Measurements from ENCODE around the gene CCDC171.

The CCDC171 gene

GRCh38 chr9:15831384-15831783, 278.5 kb downstream of the CCDC171 start:
- H3K4me1 ChIP-seq (ENCODE audit: control insufficient read depth, insufficient read depth, low read length) = no peaks in the 10 kb centered on the region
- no peak overlapping the region for H3K9ac ChIP-seq (ENCODE audit: low read length)
- no peaks in the 10 kb centered on the region for H3K36me3 ChIP-seq (ENCODE audit: control insufficient read depth, insufficient read depth, low read length)
- no peak overlapping the region for H3K4me3 ChIP-seq (ENCODE audit: low read length)
- no peak overlapping the region for H3K27ac ChIP-seq (ENCODE audit: low read depth, low read length)
- H3K27me3 ChIP-seq (ENCODE audit: control insufficient read depth, insufficient read depth, low read length) = no peaks in the 10 kb centered on the region

GRCh38 chr9:15834541-15834940, 281.7 kb downstream of the CCDC171 start:
- H3K4me3 ChIP-seq (ENCODE audit: low read length) = no peak overlapping the region
- H3K36me3 ChIP-seq (ENCODE audit: control insufficient read depth, insufficient read depth, low read length) = no peaks in the 10 kb centered on the region
- H3K27ac ChIP-seq (ENCODE audit: low read depth, low read length) = no peak overlapping the region
- no peak overlapping the region for H3K9ac ChIP-seq (ENCODE audit: low read length)
- no peaks in the 10 kb centered on the region for H3K4me1 ChIP-seq (ENCODE audit: control insufficient read depth, insufficient read depth, low read length)
- no peaks in the 10 kb centered on the region for H3K27me3 ChIP-seq (ENCODE audit: control insufficient read depth, insufficient read depth, low read length)

GRCh38 chr9:15837079-15837679, 284.3 kb downstream of the CCDC171 start:
- no peak overlapping the region for H3K9ac ChIP-seq (ENCODE audit: low read length)
- H3K4me3 ChIP-seq (ENCODE audit: low read length) = no peak overlapping the region
- H3K4me1 ChIP-seq (ENCODE audit: control insufficient read depth, insufficient read depth, low read length) = no peaks in the 10 kb centered on the region
- H3K36me3 ChIP-seq (ENCODE audit: control insufficient read depth, insufficient read depth, low read length) = no peaks in the 10 kb centered on the region
- H3K27ac ChIP-seq (ENCODE audit: low read depth, low read length) = no peak overlapping the region
- no peaks in the 10 kb centered on the region for H3K27me3 ChIP-seq (ENCODE audit: control insufficient read depth, insufficient read depth, low read length)

GRCh38 chr9:15842051-15842450, 289.2 kb downstream of the CCDC171 start:
- Histone ChIP-seq H3K9ac (ENCODE audit: low read length) (no peak overlapping the region), H3K36me3 (ENCODE audit: control insufficient read depth, insufficient read depth, low read length) (no peaks in the 10 kb centered on the region), H3K4me1 (ENCODE audit: control insufficient read depth, insufficient read depth, low read length) (no peaks in the 10 kb centered on the region), H3K27ac (ENCODE audit: low read depth, low read length) (no peak overlapping the region), H3K27me3 (ENCODE audit: control insufficient read depth, insufficient read depth, low read length) (no peaks in the 10 kb centered on the region), H3K4me3 (ENCODE audit: low read length) (no peak overlapping the region)

GRCh38 chr9:15843316-15843715, 290.5 kb downstream of the CCDC171 start:
- Histone ChIP-seq H3K27me3 (ENCODE audit: control insufficient read depth, insufficient read depth, low read length) (no peaks in the 10 kb centered on the region), H3K4me3 (ENCODE audit: low read length) (no peak overlapping the region), H3K9ac (ENCODE audit: low read length) (no peak overlapping the region), H3K36me3 (ENCODE audit: control insufficient read depth, insufficient read depth, low read length) (no peaks in the 10 kb centered on the region), H3K27ac (ENCODE audit: low read depth, low read length) (no peak overlapping the region), H3K4me1 (ENCODE audit: control insufficient read depth, insufficient read depth, low read length) (no peaks in the 10 kb centered on the region)

- Histone ChIP-seq H3K27ac (ENCODE audit: low read depth, low read length) (no peak overlapping the region), H3K4me3 (ENCODE audit: low read length) (no peak overlapping the region)
Observed at GRCh38 chr9:15843931-15844330, 291.1 kb downstream of the CCDC171 start.

GRCh38 chr9:15846611-15847010, 293.8 kb downstream of the CCDC171 start:
- H3K4me1 ChIP-seq (ENCODE audit: control insufficient read depth, insufficient read depth, low read length) = no peaks in the 10 kb centered on the region
- no peaks in the 10 kb centered on the region for H3K36me3 ChIP-seq (ENCODE audit: control insufficient read depth, insufficient read depth, low read length)
- H3K9ac ChIP-seq (ENCODE audit: low read length) = no peak overlapping the region
- H3K4me3 ChIP-seq (ENCODE audit: low read length) = no peak overlapping the region
- H3K27me3 ChIP-seq (ENCODE audit: control insufficient read depth, insufficient read depth, low read length) = no peaks in the 10 kb centered on the region
- H3K27ac ChIP-seq (ENCODE audit: low read depth, low read length) = no peak overlapping the region

More at GRCh38 chr9:15843931-15844330, 291.1 kb downstream of the CCDC171 start:
- Histone ChIP-seq H3K4me1 (ENCODE audit: control insufficient read depth, insufficient read depth, low read length) (no peaks in the 10 kb centered on the region), H3K36me3 (ENCODE audit: control insufficient read depth, insufficient read depth, low read length) (no peaks in the 10 kb centered on the region), H3K9ac (ENCODE audit: low read length) (no peak overlapping the region), H3K27me3 (ENCODE audit: control insufficient read depth, insufficient read depth, low read length) (no peaks in the 10 kb centered on the region)

- H3K9ac ChIP-seq (ENCODE audit: low read length) = no peak overlapping the region
- no peaks in the 10 kb centered on the region for H3K27me3 ChIP-seq (ENCODE audit: control insufficient read depth, insufficient read depth, low read length)
- no peak overlapping the region for H3K27ac ChIP-seq (ENCODE audit: low read depth, low read length)
- H3K36me3 ChIP-seq (ENCODE audit: control insufficient read depth, insufficient read depth, low read length) = no peaks in the 10 kb centered on the region
- no peak overlapping the region for H3K4me3 ChIP-seq (ENCODE audit: low read length)
- no peaks in the 10 kb centered on the region for H3K4me1 ChIP-seq (ENCODE audit: control insufficient read depth, insufficient read depth, low read length)
Observed at GRCh38 chr9:15849871-15850270, 297.0 kb downstream of the CCDC171 start.

- H3K4me1 ChIP-seq (ENCODE audit: control insufficient read depth, insufficient read depth, low read length) = no peaks in the 10 kb centered on the region
- H3K9ac ChIP-seq (ENCODE audit: low read length) = no peak overlapping the region
- H3K36me3 ChIP-seq (ENCODE audit: control insufficient read depth, insufficient read depth, low read length) = no peaks in the 10 kb centered on the region
- H3K27me3 ChIP-seq (ENCODE audit: control insufficient read depth, insufficient read depth, low read length) = no peaks in the 10 kb centered on the region
- H3K4me3 ChIP-seq (ENCODE audit: low read length) = no peak overlapping the region
- no peak overlapping the region for H3K27ac ChIP-seq (ENCODE audit: low read depth, low read length)
Observed at GRCh38 chr9:15851766-15852165, 298.9 kb downstream of the CCDC171 start.

- Histone ChIP-seq H3K4me1 (ENCODE audit: control insufficient read depth, insufficient read depth, low read length) (no peaks in the 10 kb centered on the region), H3K27ac (ENCODE audit: low read depth, low read length) (no peak overlapping the region), H3K36me3 (ENCODE audit: control insufficient read depth, insufficient read depth, low read length) (no peaks in the 10 kb centered on the region), H3K9ac (ENCODE audit: low read length) (no peak overlapping the region), H3K4me3 (ENCODE audit: low read length) (no peak overlapping the region), H3K27me3 (ENCODE audit: control insufficient read depth, insufficient read depth, low read length) (no peaks in the 10 kb centered on the region)
Observed at GRCh38 chr9:15856591-15856990, 303.7 kb downstream of the CCDC171 start.

- Histone ChIP-seq H3K36me3 (ENCODE audit: control insufficient read depth, insufficient read depth, low read length) (no peaks in the 10 kb centered on the region), H3K4me3 (ENCODE audit: low read length) (no peak overlapping the region), H3K9ac (ENCODE audit: low read length) (no peak overlapping the region), H3K27ac (ENCODE audit: low read depth, low read length) (no peak overlapping the region), H3K27me3 (ENCODE audit: control insufficient read depth, insufficient read depth, low read length) (no peaks in the 10 kb centered on the region), H3K4me1 (ENCODE audit: control insufficient read depth, insufficient read depth, low read length) (no peaks in the 10 kb centered on the region)
Observed at GRCh38 chr9:15867334-15867733, 314.5 kb downstream of the CCDC171 start.

GRCh38 chr9:15867988-15868387, 315.1 kb downstream of the CCDC171 start:
- H3K27ac ChIP-seq (ENCODE audit: low read depth, low read length) = no peak overlapping the region
- H3K9ac ChIP-seq (ENCODE audit: low read length) = no peak overlapping the region
- no peaks in the 10 kb centered on the region for H3K4me1 ChIP-seq (ENCODE audit: control insufficient read depth, insufficient read depth, low read length)
- H3K36me3 ChIP-seq (ENCODE audit: control insufficient read depth, insufficient read depth, low read length) = no peaks in the 10 kb centered on the region
- H3K27me3 ChIP-seq (ENCODE audit: control insufficient read depth, insufficient read depth, low read length) = no peaks in the 10 kb centered on the region
- no peak overlapping the region for H3K4me3 ChIP-seq (ENCODE audit: low read length)

GRCh38 chr9:15873573-15874177, 320.8 kb downstream of the CCDC171 start:
- Histone ChIP-seq H3K36me3 (ENCODE audit: control insufficient read depth, insufficient read depth, low read length) (peaks cover 2% of the 10 kb centered on the region), H3K4me3 (ENCODE audit: low read length) (no peak overlapping the region), H3K27ac (ENCODE audit: low read depth, low read length) (no peak overlapping the region), H3K27me3 (ENCODE audit: control insufficient read depth, insufficient read depth, low read length) (no peaks in the 10 kb centered on the region), H3K9ac (ENCODE audit: low read length) (no peak overlapping the region), H3K4me1 (ENCODE audit: control insufficient read depth, insufficient read depth, low read length) (no peaks in the 10 kb centered on the region)
